HEK293 (cell line): Measurements from ENCODE around the gene TBX5.

Source experiments
- YY1 ChIP-seq: fragments of 450-650 bp; formaldehyde crosslinking; IDR thresholded peaks from 2 replicates; pipeline ENCODE4 v1.5.1; 2018; ENCODE audit warnings: missing biosample characterization, missing genetic modification characterization
- ZNF211 ChIP-seq: fragments of 450-650 bp; formaldehyde crosslinking; IDR thresholded peaks from 2 replicates; pipeline ENCODE4 v1.5.1; 2016; ENCODE audit warnings: low read depth, missing biosample characterization, missing genetic modification characterization
- ZNF404 ChIP-seq: fragments of 450-650 bp; formaldehyde crosslinking; IDR thresholded peaks from 2 replicates; pipeline ENCODE4 v1.5.1; 2017; ENCODE audit warnings: missing biosample characterization, missing genetic modification characterization
- ZNF501 ChIP-seq: fragments of 450-650 bp; formaldehyde crosslinking; IDR thresholded peaks from 2 replicates; pipeline ENCODE4 v1.5.1; 2016; ENCODE audit warnings: missing biosample characterization, missing genetic modification characterization
- ZNF692 ChIP-seq: fragments of 450-650 bp; formaldehyde crosslinking; IDR thresholded peaks from 2 replicates; pipeline ENCODE4 v1.5.1; 2016; ENCODE audit warnings: missing biosample characterization, missing genetic modification characterization
- ZNF837 ChIP-seq: fragments of 450-650 bp; formaldehyde crosslinking; IDR thresholded peaks from 2 replicates; pipeline ENCODE4 v1.5.1; 2016; ENCODE audit warnings: missing biosample characterization, missing genetic modification characterization
- TF ChIP-seq, protein P1 (sequence below): fragments of 450-650 bp; formaldehyde crosslinking; IDR thresholded peaks from 2 replicates; pipeline ENCODE4 v1.5.1; 2016; ENCODE audit warnings: missing biosample characterization, missing genetic modification characterization

- TF ChIP-seq, protein P1, sequence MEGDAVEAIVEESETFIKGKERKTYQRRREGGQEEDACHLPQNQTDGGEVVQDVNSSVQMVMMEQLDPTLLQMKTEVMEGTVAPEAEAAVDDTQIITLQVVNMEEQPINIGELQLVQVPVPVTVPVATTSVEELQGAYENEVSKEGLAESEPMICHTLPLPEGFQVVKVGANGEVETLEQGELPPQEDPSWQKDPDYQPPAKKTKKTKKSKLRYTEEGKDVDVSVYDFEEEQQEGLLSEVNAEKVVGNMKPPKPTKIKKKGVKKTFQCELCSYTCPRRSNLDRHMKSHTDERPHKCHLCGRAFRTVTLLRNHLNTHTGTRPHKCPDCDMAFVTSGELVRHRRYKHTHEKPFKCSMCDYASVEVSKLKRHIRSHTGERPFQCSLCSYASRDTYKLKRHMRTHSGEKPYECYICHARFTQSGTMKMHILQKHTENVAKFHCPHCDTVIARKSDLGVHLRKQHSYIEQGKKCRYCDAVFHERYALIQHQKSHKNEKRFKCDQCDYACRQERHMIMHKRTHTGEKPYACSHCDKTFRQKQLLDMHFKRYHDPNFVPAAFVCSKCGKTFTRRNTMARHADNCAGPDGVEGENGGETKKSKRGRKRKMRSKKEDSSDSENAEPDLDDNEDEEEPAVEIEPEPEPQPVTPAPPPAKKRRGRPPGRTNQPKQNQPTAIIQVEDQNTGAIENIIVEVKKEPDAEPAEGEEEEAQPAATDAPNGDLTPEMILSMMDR (tag by site-specific recombination), result no peak
- no peak for TF ChIP-seq ZNF501 (tag by site-specific recombination)
- TF ChIP-seq ZNF404 (tag by site-specific recombination), result no peak
- TF ChIP-seq ZNF692, result no peak
- no peak for TF ChIP-seq ZNF837 (tag by site-specific recombination)
- no peak for TF ChIP-seq ZNF211
- TF ChIP-seq YY1 (tag by site-specific recombination), result no peak
Measured at GRCh38 chr12:114314403-114314802, 91.5 kb downstream of the TBX5 start.
